ENCODE data around the gene CUX1. TPM values are rescaled to one million over a fixed set of nuclear protein-coding genes. Genes with fewer than 3 reads are reported as not detected.

The CUX1 gene
- total RNA-seq, 4 donors from 2014 or later = 93.8 to 156 (median 112) TPM

- H3K4me3 ChIP-seq (replicated peaks in 1 of 3) = no peak overlapping the region
- H3K9me3 ChIP-seq = no peaks in the 10 kb centered on the region
- H3K36me3 ChIP-seq = no peaks in the 10 kb centered on the region
- intact Hi-C loops (cut with DNase I) = no loop called here
- H3K4me1 ChIP-seq = no peaks in the 10 kb centered on the region
- H3K27me3 ChIP-seq = no peaks in the 10 kb centered on the region
- DNase-seq = no peak
- no peak overlapping the region for H3K27ac ChIP-seq
- TF ChIP-seq POLR2A (IDR thresholded peaks at IDR 0.05) (no peak), CTCF (IDR thresholded peaks at IDR 0.05) (no peak)
- 94 to 95% methylated on average over 5 of the region's 5 CpGs for WGBS, 2 donors
Measured at GRCh38 chr7:102072003-102072402, 254.6 kb downstream of the CUX1 start.

- H3K9me3 ChIP-seq = no peaks in the 10 kb centered on the region
- intact Hi-C loops (cut with DNase I) = no loop called here
- DNase-seq = no peak
- no peaks in the 10 kb centered on the region for H3K36me3 ChIP-seq
- no peak overlapping the region for H3K27ac ChIP-seq
- 91 to 92% methylated on average over 8 of the region's 8 CpGs for WGBS, 2 donors
- no peaks in the 10 kb centered on the region for H3K4me1 ChIP-seq
- H3K4me3 ChIP-seq (replicated peaks in 1 of 3) = no peak overlapping the region
- no peaks in the 10 kb centered on the region for H3K27me3 ChIP-seq
- TF ChIP-seq POLR2A (IDR thresholded peaks at IDR 0.05) = no peak
- TF ChIP-seq CTCF (IDR thresholded peaks at IDR 0.05) = no peak
Measured at GRCh38 chr7:102072636-102073209, 255.3 kb downstream of the CUX1 start.

GRCh38 chr7:102073931-102074880 lies 256.8 kb downstream of the CUX1 start:
- no peaks in the 10 kb centered on the region for H3K27me3 ChIP-seq
- DNase-seq = no peak

GRCh38 chr7:102075126-102075525 lies 257.7 kb downstream of the CUX1 start:
- Histone ChIP-seq H3K27ac (no peak overlapping the region), H3K27me3 (no peaks in the 10 kb centered on the region), H3K4me1 (no peaks in the 10 kb centered on the region), H3K36me3 (no peaks in the 10 kb centered on the region), H3K4me3 (replicated peaks in 1 of 3) (no peak overlapping the region), H3K9me3 (no peaks in the 10 kb centered on the region)
- intact Hi-C loops (cut with DNase I) = no loop called here
- DNase-seq = no peak
- 98 to 99% methylated on average over 9 of the region's 9 CpGs for WGBS, 2 donors
- TF ChIP-seq POLR2A (IDR thresholded peaks at IDR 0.05) (no peak), CTCF (IDR thresholded peaks at IDR 0.05) (no peak)

More at GRCh38 chr7:102073931-102074880, 256.8 kb downstream of the CUX1 start:
- Histone ChIP-seq H3K27ac (no peak overlapping the region), H3K36me3 (no peaks in the 10 kb centered on the region), H3K9me3 (no peaks in the 10 kb centered on the region), H3K4me1 (no peaks in the 10 kb centered on the region), H3K4me3 (replicated peaks in 1 of 3) (no peak overlapping the region)
- intact Hi-C loops (cut with DNase I) = no loop called here
- 95 to 97% methylated on average over 14 of the region's 14 CpGs for WGBS, 2 donors
- TF ChIP-seq POLR2A (IDR thresholded peaks at IDR 0.05) (no peak), CTCF (IDR thresholded peaks at IDR 0.05) (no peak)
